Liver (tissue), 9 donors: ENCODE measurements around the gene ZNF467. TPM values are rescaled to one million over a fixed set of nuclear protein-coding genes. Genes with fewer than 3 reads are reported as not detected.

Experiments used
- DNase-seq: peaks from one replicate; pipeline ENCODE4 v3.0.0-alpha.2; 2017; ENCODE audit warnings: low spot score
- H3K27ac ChIP-seq, 2 donors: one replicate each; pipeline ENCODE4 v1.7.0; 2013; ENCODE audit warnings: inconsistent platforms in 2 of 2, low read length in 2 of 2, control low read depth in 1 of 2, low read depth in 1 of 2, mild to moderate bottlenecking in 1 of 2
- H3K27me3 ChIP-seq, 4 donors: one replicate each; pipeline versions ENCODE4 v1.6.1 to v1.7.0; 2013; ENCODE audit warnings: low read length in 3 of 4, inconsistent platforms in 1 of 4, mild to moderate bottlenecking in 1 of 4, moderate library complexity in 1 of 4; ENCODE audit not compliant: control insufficient read depth in 4 of 4, insufficient read depth in 4 of 4
- H3K36me3 ChIP-seq, 4 donors: one replicate each; pipeline versions ENCODE4 v1.6.1 to v1.7.0; 2013; ENCODE audit warnings: low read length in 3 of 4, mild to moderate bottlenecking in 3 of 4, low read depth in 1 of 4, moderate library complexity in 1 of 4; ENCODE audit not compliant: control insufficient read depth in 4 of 4, insufficient read depth in 3 of 4
- H3K4me1 ChIP-seq, 4 donors: one replicate each; pipeline versions ENCODE4 v1.6.1 to v1.7.0; 2013; ENCODE audit warnings: low read length in 3 of 4, mild to moderate bottlenecking in 3 of 4, moderate library complexity in 1 of 4; ENCODE audit not compliant: control insufficient read depth in 4 of 4, insufficient read depth in 4 of 4
- H3K4me3 ChIP-seq, 3 donors: one replicate each; pipeline versions ENCODE4 v1.6.1 to v1.7.0; 2013; ENCODE audit warnings: low read length in 3 of 3, control low read depth in 1 of 3, low read depth in 1 of 3, mild to moderate bottlenecking in 1 of 3
- H3K9ac ChIP-seq, 2 donors: one replicate each; pipeline ENCODE4 v1.7.0; 2013; ENCODE audit warnings: low read length in 2 of 2, mild to moderate bottlenecking in 2 of 2, moderate library complexity in 2 of 2, control low read depth in 1 of 2, low read depth in 1 of 2
- H3K9me3 ChIP-seq, 4 donors: one replicate each; pipeline versions ENCODE4 v1.6.1 to v1.7.0; 2013; ENCODE audit warnings: low read length in 3 of 4; ENCODE audit not compliant: control insufficient read depth in 4 of 4
- ATF3 ChIP-seq: IDR thresholded peaks from 2 replicates; pipeline ENCODE4 v1.6.1; 2016; ENCODE audit warnings: antibody characterized with exemption
- CTCF ChIP-seq: fragments of 150-350 bp; IDR thresholded peaks from 2 replicates; pipeline ENCODE4 v1.5.1; 2017; ENCODE audit warnings: improper control_type of control experiment, low read depth, low read length; ENCODE audit not compliant: missing input control
- EGR1 ChIP-seq, 2 donors: IDR thresholded peaks; 2 replicates each; pipeline ENCODE4 v1.6.1; 2016 to 2018; ENCODE audit warnings: antibody characterized with exemption in 2 of 2, low read depth in 2 of 2
- FOXA1 ChIP-seq: IDR thresholded peaks from 2 replicates; pipeline ENCODE4 v1.6.1; 2016; ENCODE audit warnings: antibody characterized with exemption
- FOXA2 ChIP-seq: IDR thresholded peaks from 2 replicates; pipeline ENCODE4 v1.6.1; 2016; ENCODE audit warnings: antibody characterized with exemption
- GABPA ChIP-seq, 2 donors: IDR thresholded peaks in 1 of 2; conservative IDR thresholded peaks in 1 of 2; 2 replicates each; pipeline ENCODE4 v1.6.1; 2016; ENCODE audit warnings: antibody characterized with exemption in 2 of 2, mild to moderate bottlenecking in 1 of 2, moderate library complexity in 1 of 2
- HNF4A ChIP-seq, 2 donors: conservative IDR thresholded peaks; 2 replicates each; pipeline ENCODE4 v1.6.1; 2016; ENCODE audit warnings: antibody characterized with exemption in 2 of 2, mild to moderate bottlenecking in 2 of 2
- HNF4G ChIP-seq: IDR thresholded peaks from 2 replicates; pipeline ENCODE4 v1.6.1; 2016; ENCODE audit warnings: antibody characterized with exemption
- JUND ChIP-seq, 2 donors: IDR thresholded peaks; 2 replicates each; pipeline ENCODE4 v1.6.1; 2016; ENCODE audit warnings: antibody characterized with exemption in 2 of 2
- MAX ChIP-seq: IDR thresholded peaks from 2 replicates; pipeline ENCODE4 v1.6.1; 2016; ENCODE audit warnings: antibody characterized with exemption
- RAD21 ChIP-seq, 2 donors: IDR thresholded peaks; 2 replicates each; pipeline ENCODE4 v1.6.1; 2016; ENCODE audit warnings: antibody characterized with exemption in 2 of 2, mild to moderate bottlenecking in 2 of 2
- REST ChIP-seq: IDR thresholded peaks from 2 replicates; pipeline ENCODE4 v1.6.1; 2016; ENCODE audit warnings: antibody characterized with exemption, mild to moderate bottlenecking
- RXRA ChIP-seq, 2 donors: IDR thresholded peaks; 2 replicates each; pipeline ENCODE4 v1.6.1; 2017 to 2018; ENCODE audit warnings: antibody characterized with exemption in 2 of 2, mild to moderate bottlenecking in 1 of 2
- SP1 ChIP-seq: IDR thresholded peaks from 2 replicates; pipeline ENCODE4 v1.6.1; 2018; ENCODE audit warnings: antibody characterized with exemption, mild to moderate bottlenecking
- TAF1 ChIP-seq: conservative IDR thresholded peaks from 2 replicates; pipeline ENCODE4 v1.6.1; 2016; ENCODE audit warnings: antibody characterized with exemption, mild to moderate bottlenecking
- YY1 ChIP-seq: IDR thresholded peaks from 2 replicates; pipeline ENCODE4 v1.6.1; 2016; ENCODE audit warnings: antibody characterized with exemption, mild to moderate bottlenecking
- ZBTB33 ChIP-seq: IDR thresholded peaks from 2 replicates; pipeline ENCODE4 v1.6.1; 2016; ENCODE audit warnings: antibody characterized with exemption
- WGBS: extraction: QIAGEN DNeasy Blood & Tissue Kit; methylation state at CpG from one replicate; pipeline ENCODE4 v1.1.7; 2013; 5-methylcytosine and 5-hydroxymethylcytosine counted together
- polyA plus RNA-seq, 2 donors: library from polyadenylated mRNA; stranded (reverse) in 1 of 2; unstranded in 1 of 2; fragments of 200-250 nt in 1 of 2; fragments of >200 nt in 1 of 2; fragmentation: Nextera tagmentation in 1 of 2; extraction: Ambion mirVana in 1 of 2; gene quantifications; one replicate each; pipeline versions ENCODE4 v1.2.1 to v1.2.3, GENCODE V29; 2013 to 2015
- total RNA-seq, 2 donors: library from RNA; depleted of rRNA; stranded (reverse); fragments of >200 nt; gene quantifications; one replicate each; pipeline ENCODE4 v1.2.3, GENCODE V29; 2014
- donor health status: healthy.
- donor health status: healthy.
- donor health status: healthy.
- donor health status: healthy.
- donor health status: healthy.

The ZNF467 gene
- total and polyA plus RNA-seq, 4 donors, result 2.8 to 4.0 (median 3.7) TPM

- peak; percentile 27 for DNase-seq
- no peak overlapping the region for H3K4me3 ChIP-seq
- peaks cover 0 to 5% (median 0%) of the 10 kb centered on the region in 4 donors for H3K36me3 ChIP-seq
- H3K27ac ChIP-seq, result no peak overlapping the region
- no peak overlapping the region for H3K9ac ChIP-seq
- no peaks in the 10 kb centered on the region for H3K27me3 ChIP-seq
- H3K9me3 ChIP-seq, result no peaks in the 10 kb centered on the region
- H3K4me1 ChIP-seq, result no peaks in the 10 kb centered on the region
- no peak for TF ChIP-seq MAX
- no peak for TF ChIP-seq TAF1
- TF ChIP-seq RAD21 (IDR thresholded peaks at IDR 0.05), result no peak
- no peak for TF ChIP-seq REST
- no peak for TF ChIP-seq YY1
- no peak for TF ChIP-seq ATF3
- no peak for TF ChIP-seq CTCF
- 91% methylated on average over 12 of the region's 12 CpGs for WGBS
Observed at GRCh38 chr7:149727899-149728476, 45.4 kb downstream of the ZNF467 start.

GRCh38 chr7:149727053-149727898 lies 46.1 kb downstream of the ZNF467 start:
- 91% methylated on average over 13 of the region's 13 CpGs for WGBS
- Histone ChIP-seq H3K4me1 (no peaks in the 10 kb centered on the region), H3K36me3 (peaks cover 0 to 5% (median 0%) of the 10 kb centered on the region in 4 donors), H3K9ac (no peak overlapping the region), H3K4me3 (no peak overlapping the region), H3K9me3 (no peaks in the 10 kb centered on the region), H3K27ac (no peak overlapping the region), H3K27me3 (no peaks in the 10 kb centered on the region)
- TF ChIP-seq HNF4A (conservative IDR thresholded peaks at IDR 0.05), result no peak
- TF ChIP-seq GABPA (IDR thresholded peaks at IDR 0.05 in 1 of 2, conservative IDR thresholded peaks at IDR 0.05 in 1 of 2), result no peak
- no peak for TF ChIP-seq RAD21 (IDR thresholded peaks at IDR 0.05)
- no peak for TF ChIP-seq MAX
- no peak for TF ChIP-seq ZBTB33
- TF ChIP-seq YY1, result no peak
- no peak for TF ChIP-seq SP1
- TF ChIP-seq HNF4G, result no peak
- TF ChIP-seq FOXA1, result no peak
- TF ChIP-seq FOXA2, result no peak
- TF ChIP-seq TAF1, result no peak
- TF ChIP-seq EGR1 (IDR thresholded peaks at IDR 0.05; ENCODE audit: low read depth in 2 of 2), result no peak
- TF ChIP-seq CTCF, result no peak
- no peak for TF ChIP-seq JUND (IDR thresholded peaks at IDR 0.05)
- TF ChIP-seq RXRA (IDR thresholded peaks at IDR 0.05), result no peak
- DNase-seq, result no peak
